22Rv1 (cell line): Measurements from ENCODE around the gene PSME3.

ENCODE experiments used
- H3K27ac ChIP-seq: fragments of 450-650 bp; 2 replicates; pipeline ENCODE4 v1.5.1; 2017
- CTCF ChIP-seq: fragments of 450-650 bp; IDR thresholded peaks from 2 replicates; pipeline ENCODE4 v1.5.1; 2017; ENCODE audit warnings: mild to moderate bottlenecking
- ZFX ChIP-seq: fragments of 450-650 bp; IDR thresholded peaks from 2 replicates; pipeline ENCODE4 v1.6.1; 2017; ENCODE audit warnings: antibody characterized with exemption, borderline replicate concordance

PSME3 gene

DNA sequence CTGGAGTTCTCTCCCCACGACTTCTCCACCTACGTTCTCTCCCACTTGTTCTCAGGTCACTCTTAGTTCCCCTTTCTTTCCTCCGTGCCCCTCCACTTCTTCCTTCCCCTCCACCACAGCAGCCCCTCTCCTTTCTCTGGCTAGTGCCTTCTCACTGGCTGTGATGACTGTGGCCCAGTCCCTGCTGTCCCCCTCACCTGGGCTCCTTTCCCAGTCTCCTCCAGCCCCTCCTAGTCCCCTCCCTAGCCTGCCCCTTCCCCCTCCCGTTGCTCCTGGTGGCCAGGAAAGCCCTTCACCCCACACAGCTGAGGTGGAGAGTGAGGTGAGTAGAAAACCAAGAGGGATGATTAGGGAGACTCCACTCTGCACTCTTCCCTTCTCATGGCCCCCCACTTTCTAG, 38.1 kb upstream of the PSME3 start:
- H3K27ac ChIP-seq, result peak overlapping the region; percentile 13; the same call in 1 of the 2 replicates
- TF ChIP-seq CTCF (no peak), ZFX (no peak)

GRCh38 chr17:42795465-42795864, 37.7 kb upstream of the PSME3 start:
- TF ChIP-seq CTCF, result no peak
- TF ChIP-seq ZFX, result no peak
- 0 out of 2 replicates have a peak overlapping the region, but pooled peaks have one; percentile 93 for H3K27ac ChIP-seq

GRCh38 chr17:42796066-42796758, 37.0 kb upstream of the PSME3 start:
- H3K27ac ChIP-seq, result peak overlapping the region; percentile 93

DNA sequence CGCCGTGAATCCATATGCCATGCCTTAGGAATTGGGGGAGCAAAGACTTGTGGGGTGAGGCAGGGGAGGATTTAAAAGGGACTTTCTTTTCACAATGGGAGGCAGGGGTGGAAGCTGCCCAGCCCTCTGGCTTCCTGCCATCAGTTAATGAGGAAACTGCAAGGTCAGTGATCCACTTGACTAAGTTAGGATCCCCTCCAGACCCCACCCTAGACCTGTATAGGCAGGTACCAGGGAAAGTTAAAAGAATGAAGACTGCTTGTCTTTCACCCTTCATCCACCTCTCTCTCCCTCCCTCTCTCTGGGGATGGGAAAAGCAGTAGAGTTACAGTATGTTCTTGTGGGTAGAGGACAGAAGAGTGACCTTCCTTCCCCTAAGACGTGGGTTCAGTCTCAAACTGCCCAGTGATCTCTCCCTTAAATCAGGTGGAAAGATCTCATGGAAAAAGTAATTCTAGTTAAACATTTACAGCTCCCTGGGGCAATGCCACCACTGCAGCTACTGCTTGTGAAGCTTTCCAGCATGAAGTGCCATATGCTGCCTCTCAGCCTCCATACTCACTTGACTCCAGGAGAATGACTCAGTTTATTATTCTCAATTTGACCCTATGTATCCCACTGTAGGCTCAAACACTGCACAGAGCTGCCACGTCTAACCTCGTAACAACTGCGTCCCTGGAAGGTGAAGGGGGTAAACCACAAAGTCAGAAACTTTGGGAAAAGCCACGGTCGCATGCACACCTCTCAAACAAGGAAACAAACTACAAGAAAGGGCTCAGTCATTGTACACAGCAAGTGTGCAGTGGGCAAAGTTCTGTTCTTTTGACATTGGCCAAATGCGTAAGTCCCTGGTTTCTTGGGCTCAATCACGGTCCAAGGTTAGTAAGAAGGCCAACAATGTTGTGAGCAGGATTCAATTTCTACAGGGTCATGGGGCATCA, 35.9 kb upstream of the PSME3 start:
- TF ChIP-seq ZFX (no peak), CTCF (no peak)
- peak overlapping the region; percentile 93 for H3K27ac ChIP-seq

More at GRCh38 chr17:42796066-42796758, 37.0 kb upstream of the PSME3 start:
- TF ChIP-seq CTCF, result no peak
- TF ChIP-seq ZFX, result no peak

- H3K27ac ChIP-seq, result peak overlapping the region; percentile 93
- TF ChIP-seq CTCF, result no peak
- TF ChIP-seq ZFX, result no peak
Observed at GRCh38 chr17:42798011-42798382, 35.2 kb upstream of the PSME3 start.

- H3K27ac ChIP-seq, result peak within 1 kb of the TSS; percentile 93
- TF ChIP-seq ZFX, result no peak
Observed at GRCh38 chr17:42798383-42799380, 34.5 kb upstream of the PSME3 start, which contains the start of the genes CNTD1 and COA3. CNTD1 (plus strand) TSS chr17:42798861; CDS start chr17:42799068, 207 bp downstream. COA3 (minus strand) TSS chr17:42798704; CDS start chr17:42798681, 23 bp downstream.
